HepG2 (cell line): ENCODE results near the gene TUBA4A. TPM values are rescaled to one million over a fixed set of nuclear protein-coding genes. Genes with fewer than 3 reads are reported as not detected.

Experiments used
- ATAC-seq: fragments of 200-7000 bp; cut with Tn5 transposase; 3 replicates; pipeline ENCODE4 v1.9.1; 2020; ENCODE audit warnings: mild to moderate bottlenecking, moderate library complexity
- BruUV-seq: library from RNA; stranded (reverse); fragments of 400-500 nt; replicated peaks from 2 replicates; lab custom pipeline; 2021; lab: Mats Ljungman, UMichigan
- CTCF ChIA-PET: fragments of 300-600 bp; formaldehyde crosslinking; extraction: SDS; loops from one replicate; lab custom pipeline; 2021; ENCODE audit warnings: low total read pairs, inconsistent platforms, low intra/inter-chr PET ratio; lab: Yijun Ruan, JAX
- POLR2A ChIA-PET: fragments of 350-600 bp; sonication (Branson Sonifier 250); formaldehyde crosslinking; loops from one replicate; lab custom pipeline; 2020; ENCODE audit warnings: antibody characterized with exemption, inconsistent platforms; lab: Yijun Ruan, JAX
- DNase-seq: peaks from one replicate; pipeline ENCODE4 v3.0.0-alpha.2; 2015; ENCODE audit warnings: low spot score
- FAIRE-seq: peaks from 3 replicates; lab custom pipeline; 2011; peaks lifted over from hg19 to GRCh38; lab: Jason Lieb, UNC
- H2AFZ ChIP-seq: one replicate; pipeline ENCODE4 v1.6.1; 2011; ENCODE audit warnings: low read length, inconsistent platforms
- H3K27ac ChIP-seq: fragments of 300-600 bp; 3 replicates; pipeline ENCODE4 v1.8.0; 2011; ENCODE audit warnings: mixed run types, mild to moderate bottlenecking, mixed read lengths, low read length, inconsistent platforms; ENCODE audit not compliant: insufficient read depth; ENCODE audit errors: extremely low read length
- H3K27me3 ChIP-seq, 2 experiments: fragments of 200-600 bp in 1 of 2; 2 replicates in 1 of 2; 3 replicates in 1 of 2; pipeline versions ENCODE4 v1.6.0 to v1.8.0; 2011; ENCODE audit warnings: low read length in 2 of 2, mild to moderate bottlenecking in 2 of 2, moderate library complexity in 2 of 2, inconsistent platforms in 1 of 2; ENCODE audit not compliant: insufficient read depth in 2 of 2, control insufficient read depth in 1 of 2
- H3K36me3 ChIP-seq, 2 experiments: fragments of 200-600 bp in 1 of 2; replicated peaks in 1 of 2; 2 replicates in 1 of 2; 3 replicates in 1 of 2; pipeline versions ENCODE4 v1.5.1 to v1.8.0; 2011; ENCODE audit warnings: low read length in 2 of 2, inconsistent platforms in 1 of 2; ENCODE audit not compliant: insufficient read depth in 2 of 2, control insufficient read depth in 1 of 2
- H3K4me1 ChIP-seq: 2 replicates; pipeline ENCODE4 v1.5.1; 2012; ENCODE audit warnings: low read length, inconsistent platforms; ENCODE audit not compliant: insufficient read depth
- H3K4me2 ChIP-seq: 2 replicates; pipeline ENCODE4 v1.6.0; 2011; ENCODE audit warnings: low read depth, low read length, inconsistent platforms
- H3K4me3 ChIP-seq, 3 experiments: fragments of 200-600 bp in 1 of 3; sonication (generic), shearing (Covaris generic) in 1 of 3; replicated peaks in 1 of 3; 2 replicates each; pipeline ENCODE4 v1.5.1; 2011 to 2016; ENCODE audit warnings: low read length in 3 of 3, inconsistent platforms in 2 of 3, low read depth in 2 of 3, mild to moderate bottlenecking in 2 of 3, control low read depth in 1 of 3, mixed read lengths in 1 of 3; ENCODE audit not compliant: insufficient read depth in 1 of 3
- H3K79me2 ChIP-seq: one replicate; pipeline ENCODE4 v1.6.1; 2011; ENCODE audit warnings: low read length, inconsistent platforms; ENCODE audit not compliant: insufficient read depth
- H3K9ac ChIP-seq: 2 replicates; pipeline ENCODE4 v1.6.0; 2011; ENCODE audit warnings: mild to moderate bottlenecking, low read depth, low read length, inconsistent platforms; ENCODE audit not compliant: insufficient read depth
- H3K9me3 ChIP-seq: 2 replicates; pipeline ENCODE4 v1.5.1; 2012; ENCODE audit warnings: mild to moderate bottlenecking, low read length
- H4K20me1 ChIP-seq: 2 replicates; pipeline ENCODE4 v1.6.0; 2011; ENCODE audit warnings: inconsistent platforms, mild to moderate bottlenecking, low read length, moderate library complexity; ENCODE audit not compliant: insufficient read depth
- ETS1 ChIP-seq: sonication (generic); formaldehyde crosslinking; IDR thresholded peaks from 2 replicates; pipeline ENCODE4 v1.4.0; 2020; ENCODE audit warnings: missing genetic modification reagents
- FOSL2 ChIP-seq: sonication (generic); formaldehyde crosslinking; IDR thresholded peaks from 2 replicates; pipeline ENCODE4 v1.4.0; 2020; ENCODE audit warnings: missing genetic modification reagents
- MAF1 ChIP-seq: sonication (generic); formaldehyde crosslinking; IDR thresholded peaks from 2 replicates; pipeline ENCODE4 v1.5.0; 2020; ENCODE audit warnings: missing genetic modification reagents, borderline replicate concordance
- MXI1 ChIP-seq: IDR thresholded peaks from 3 replicates; pipeline ENCODE4 v1.6.1; 2012; ENCODE audit warnings: low read depth, low read length, inconsistent platforms, borderline replicate concordance
- PHF21A ChIP-seq: sonication (generic); formaldehyde crosslinking; IDR thresholded peaks from 2 replicates; pipeline ENCODE4 v1.5.0; 2020; ENCODE audit warnings: mild to moderate bottlenecking, missing genetic modification reagents
- ZBTB7B ChIP-seq: sonication (generic); formaldehyde crosslinking; IDR thresholded peaks from 2 replicates; pipeline ENCODE4 v1.4.0; 2020; ENCODE audit warnings: missing genetic modification reagents
- ZNF44 ChIP-seq: sonication (generic); formaldehyde crosslinking; IDR thresholded peaks from 2 replicates; pipeline ENCODE4 v1.5.1; 2020; ENCODE audit warnings: mild to moderate bottlenecking, missing genetic modification reagents
- ZNF557 ChIP-seq: sonication (generic); formaldehyde crosslinking; IDR thresholded peaks from 2 replicates; pipeline ENCODE4 v1.4.0; 2020; ENCODE audit warnings: missing genetic modification reagents
- ZNF589 ChIP-seq: sonication (generic); formaldehyde crosslinking; conservative IDR thresholded peaks from 2 replicates; pipeline ENCODE4 v1.8.0; 2022; ENCODE audit warnings: mild to moderate bottlenecking, moderate library complexity, missing genetic modification reagents
- ZNF841 ChIP-seq: sonication (generic); formaldehyde crosslinking; IDR thresholded peaks from 2 replicates; pipeline ENCODE4 v1.8.1; 2023; ENCODE audit warnings: missing genetic modification reagents, borderline replicate concordance
- WGBS: methylation state at CpG from one replicate; pipeline ENCODE4 v1.1.6; 2017; ENCODE audit warnings: low lambda C conversion rate; 5-methylcytosine and 5-hydroxymethylcytosine counted together
- in situ Hi-C: cut with HindIII; loops from 2 replicates; pipeline ENCODE4 v1.10.0; 2017; ENCODE audit warnings: low pct_unique_long_range_greater_than_20kb; ENCODE audit not compliant: extremely low pct_ligation_motif_present
- intact Hi-C: fragments of 100-400 bp; cut with micrococcal nuclease; formaldehyde crosslinking; loops from one replicate; pipeline ENCODE4 v1.10.0; 2022; ENCODE audit not compliant: unreplicated experiment
- polyA plus RNA-seq, 8 experiments: library from polyadenylated mRNA; depleted of rRNA in 3 of 8; stranded (reverse) in 7 of 8; unstranded in 1 of 8; fragments of >200 nt; fragmentation: Illumina TruSeq in 4 of 8; extraction: Trizol in 4 of 8; gene quantifications; 2 replicates each; pipeline versions ENCODE4 v1.2.1 to v1.2.3, GENCODE V29; 2011 to 2016; ENCODE audit warnings: low read depth in 4 of 8, missing spikeins in 1 of 8, mixed read lengths in 1 of 8; ENCODE audit not compliant: insufficient read depth in 1 of 8
- total RNA-seq, 5 experiments: library from RNA; depleted of rRNA; stranded (reverse); fragments of >200 nt; fragmentation: Illumina TruSeq; extraction: Trizol; gene quantifications; 2 replicates each; pipeline ENCODE4 v1.2.3, GENCODE V29; 2016; ENCODE audit warnings: low read depth in 1 of 5
- TF ChIP-seq, protein P1 (sequence below): fragments of 450-650 bp; IDR thresholded peaks from 2 replicates; pipeline ENCODE4 v1.6.1; 2016

TUBA4A gene
- total and polyA plus RNA-seq, 2 of the 13 experiments (the other 11 are each of a cell fraction or from before 2014, with no cell fraction given), result 1.3 to 12.7 TPM

- H3K4me2 ChIP-seq, result no peak overlapping the region
These were observed 1.6 kb downstream of the TUBA4A start for GRCh38 chr2:219252084-219252483.

GRCh38 chr2:219251656-219252055, 2.1 kb downstream of the TUBA4A start:
- ATAC-seq (no peak), DNase-seq (no peak), FAIRE-seq (no peak)
- H3K79me2 ChIP-seq, result peaks cover 3% of the 10 kb centered on the region
- no peak overlapping the region for H3K4me3 ChIP-seq
- BruUV-seq, result no TSS peak
- H3K9ac ChIP-seq, result no peak overlapping the region
- 93% methylated on average over 6 of the region's 6 CpGs for WGBS
- no peak overlapping the region for H2AFZ ChIP-seq
- CTCF ChIA-PET, result no interaction called here
- in situ Hi-C loops (no loop called here), intact Hi-C loops (no loop called here)
- H3K27ac ChIP-seq, result no peak overlapping the region
- no peaks in the 10 kb centered on the region for H4K20me1 ChIP-seq
- H3K4me2 ChIP-seq, result no peak overlapping the region
- H3K36me3 ChIP-seq, result peaks cover 1 to 13% of the 10 kb centered on the region in 2 experiments; a peak in 4 of 5 replicates
- peaks cover 75% of the 10 kb centered on the region for H3K4me1 ChIP-seq
- peaks cover 2 to 33% of the 10 kb centered on the region in 2 experiments; a peak in 4 of 5 replicates for H3K27me3 ChIP-seq
- H3K9me3 ChIP-seq, result no peaks in the 10 kb centered on the region
- POLR2A ChIA-PET, result interaction anchor here (0.7 to 5.7 kb wide), 4 partner anchors 9 to 44 kb away, joined by 3 to 73 read pairs (median 4); partner anchors contain the start of genes DNAJB2 and ZFAND2B
- no peak for TF ChIP-seq FOSL2 (CRISPR knock-in tag)
- TF ChIP-seq ZNF557 (CRISPR knock-in tag), result no peak
- no peak for TF ChIP-seq PHF21A (CRISPR knock-in tag)
- no peak for TF ChIP-seq MAF1
- TF ChIP-seq ZNF589 (CRISPR knock-in tag), result no peak
- no peak for TF ChIP-seq ETS1 (CRISPR knock-in tag)
- no peak for TF ChIP-seq ZBTB7B (CRISPR knock-in tag)
- TF ChIP-seq ZNF841 (CRISPR knock-in tag), result no peak

More at GRCh38 chr2:219252084-219252483, 1.6 kb downstream of the TUBA4A start:
- H4K20me1 ChIP-seq, result no peaks in the 10 kb centered on the region
- TF ChIP-seq MXI1 (no peak), ZNF44 (CRISPR knock-in tag) (no peak)
- TF ChIP-seq, protein P1, sequence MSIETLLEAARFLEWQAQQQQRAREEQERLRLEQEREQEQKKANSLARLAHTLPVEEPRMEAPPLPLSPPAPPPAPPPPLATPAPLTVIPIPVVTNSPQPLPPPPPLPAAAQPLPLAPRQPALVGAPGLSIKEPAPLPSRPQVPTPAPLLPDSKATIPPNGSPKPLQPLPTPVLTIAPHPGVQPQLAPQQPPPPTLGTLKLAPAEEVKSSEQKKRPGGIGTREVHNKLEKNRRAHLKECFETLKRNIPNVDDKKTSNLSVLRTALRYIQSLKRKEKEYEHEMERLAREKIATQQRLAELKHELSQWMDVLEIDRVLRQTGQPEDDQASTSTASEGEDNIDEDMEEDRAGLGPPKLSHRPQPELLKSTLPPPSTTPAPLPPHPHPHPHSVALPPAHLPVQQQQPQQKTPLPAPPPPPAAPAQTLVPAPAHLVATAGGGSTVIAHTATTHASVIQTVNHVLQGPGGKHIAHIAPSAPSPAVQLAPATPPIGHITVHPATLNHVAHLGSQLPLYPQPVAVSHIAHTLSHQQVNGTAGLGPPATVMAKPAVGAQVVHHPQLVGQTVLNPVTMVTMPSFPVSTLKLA, result 0 out of 2 replicates have a peak, but pooled peaks have one; percentile 28
- TF ChIP-seq, all 625 proteins: peak for 1
- H3K79me2 ChIP-seq, result no peaks in the 10 kb centered on the region
- BruUV-seq, result no TSS peak
- in situ Hi-C loops (no loop called here), intact Hi-C loops (no loop called here)
- peaks cover 2 to 35% of the 10 kb centered on the region in 2 experiments; a peak in 4 of 5 replicates for H3K27me3 ChIP-seq
- DNase-seq (no peak), ATAC-seq (no peak), FAIRE-seq (no peak)
- no peak overlapping the region for H3K9ac ChIP-seq
- ChIA-PET POLR2A (interaction anchor here (0.7 to 5.7 kb wide), 4 partner anchors 9 to 44 kb away, joined by 3 to 73 read pairs (median 4); partner anchors contain the start of genes DNAJB2 and ZFAND2B), CTCF (interaction anchor here (0.6 kb wide), 1 partner anchor 40 kb away, joined by 3 read pairs; no protein-coding TSS in a partner anchor)
- 77% methylated on average over 5 of the region's 5 CpGs for WGBS
- H3K4me1 ChIP-seq, result peaks cover 71% of the 10 kb centered on the region
- H3K27ac ChIP-seq, result no peak overlapping the region
- no peak overlapping the region for H3K4me3 ChIP-seq
- H3K36me3 ChIP-seq, result peaks cover 1 to 13% of the 10 kb centered on the region in 2 experiments; a peak in 4 of 5 replicates
- H2AFZ ChIP-seq, result no peak overlapping the region
- no peaks in the 10 kb centered on the region for H3K9me3 ChIP-seq
